ENCODE measurements around the gene AKR1E2. TPM values are rescaled to one million over a fixed set of nuclear protein-coding genes. Genes with fewer than 3 reads are reported as not detected.

Gene AKR1E2
- total and polyA plus RNA-seq, 2 experiments from 2014 or later = 5.2 to 16.0 TPM

- H3F3A ChIP-seq (ENCODE audit: insufficient read depth) = peaks cover 27% of the 10 kb centered on the region
- H3K9ac ChIP-seq = peak overlapping the region; percentile 42; the same call in 1 of the 2 replicates
- peak overlapping the region; percentile 78 for H2AFZ ChIP-seq
- no peaks in the 10 kb centered on the region for H3K27me3 ChIP-seq (replicated peaks; ENCODE audit: insufficient read depth)
- DNase-seq = peak; percentile 97
- H4K20me1 ChIP-seq (ENCODE audit: insufficient read depth) = no peaks in the 10 kb centered on the region
- in situ Hi-C loops (cut with MboI) = loop anchor here (10.0 to 25.0 kb wide), 3 partner anchors 245 to 763 kb away; partner anchors contain the start of gene AKR1C3
- H3K9me3 ChIP-seq (ENCODE audit: low read depth) = no peaks in the 10 kb centered on the region
- 0 out of 2 replicates have a peak overlapping the region, but pooled peaks have one; percentile 25 for H3K27ac ChIP-seq
- H3K36me3 ChIP-seq (ENCODE audit: low read depth) = no peaks in the 10 kb centered on the region
- H3K4me2 ChIP-seq (ENCODE audit: unreplicated experiment) = peak overlapping the region; percentile 46
- no peak overlapping the region for H3K4me3 ChIP-seq
- no peaks in the 10 kb centered on the region for H3K79me2 ChIP-seq (ENCODE audit: insufficient read depth)
- 2% methylated on average over 12 of the region's 12 CpGs for WGBS, 2 experiments (ENCODE audit: low coverage in 1 of 2, low lambda C conversion rate in 2 of 2, missing lambda C conversion rate in 2 of 2)
- no peaks in the 10 kb centered on the region for H3K9me2 ChIP-seq (ENCODE audit: insufficient read depth)
- peaks cover 24% of the 10 kb centered on the region for H3K4me1 ChIP-seq (ENCODE audit: insufficient read depth)
- TF ChIP-seq EZH2phosphoT487 (IDR thresholded peaks at IDR 0.05; ENCODE audit: insufficient read depth, low read depth) (no peak), EZH2 (IDR thresholded peaks at IDR 0.05; ENCODE audit: insufficient read depth, poor library complexity, severe bottlenecking) (no peak)
Observed at GRCh38 chr10:4849555-4850242, 23.7 kb downstream of the AKR1E2 start.

- no peaks in the 10 kb centered on the region for H3K36me3 ChIP-seq (ENCODE audit: low read depth)
- no peak for TF ChIP-seq EZH2phosphoT487 (IDR thresholded peaks at IDR 0.05; ENCODE audit: insufficient read depth, low read depth)
- no peak for TF ChIP-seq EZH2 (IDR thresholded peaks at IDR 0.05; ENCODE audit: insufficient read depth, poor library complexity, severe bottlenecking)
- H3K4me2 ChIP-seq (ENCODE audit: unreplicated experiment) = no peak overlapping the region
- H3K4me1 ChIP-seq (ENCODE audit: insufficient read depth) = peaks cover 24% of the 10 kb centered on the region
- no peaks in the 10 kb centered on the region for H3K27me3 ChIP-seq (replicated peaks; ENCODE audit: insufficient read depth)
- no peak overlapping the region for H3K4me3 ChIP-seq
- no peak for DNase-seq
- peaks cover 27% of the 10 kb centered on the region for H3F3A ChIP-seq (ENCODE audit: insufficient read depth)
- no peaks in the 10 kb centered on the region for H4K20me1 ChIP-seq (ENCODE audit: insufficient read depth)
- H2AFZ ChIP-seq = peak overlapping the region; percentile 78
- no peak overlapping the region for H3K27ac ChIP-seq
- H3K79me2 ChIP-seq (ENCODE audit: insufficient read depth) = no peaks in the 10 kb centered on the region
- 82 to 83% methylated on average over 7 of the region's 7 CpGs for WGBS, 2 experiments (ENCODE audit: low coverage in 1 of 2, low lambda C conversion rate in 2 of 2, missing lambda C conversion rate in 2 of 2)
- H3K9me3 ChIP-seq (ENCODE audit: low read depth) = no peaks in the 10 kb centered on the region
- no peaks in the 10 kb centered on the region for H3K9me2 ChIP-seq (ENCODE audit: insufficient read depth)
- in situ Hi-C loops (cut with MboI) = loop anchor here (10.0 kb wide), 1 partner anchor 244 kb away; the partner anchor contains the start of gene AKR1C3
- H3K9ac ChIP-seq = peak overlapping the region; percentile 28; the same call in 1 of the 2 replicates
Observed at GRCh38 chr10:4850397-4850796, 24.4 kb downstream of the AKR1E2 start.

- Histone ChIP-seq H3K36me3 (ENCODE audit: low read depth) (no peaks in the 10 kb centered on the region), H3K9me3 (ENCODE audit: low read depth) (no peaks in the 10 kb centered on the region), H3K27ac (no peak overlapping the region), H4K20me1 (ENCODE audit: insufficient read depth) (no peaks in the 10 kb centered on the region), H3K4me1 (ENCODE audit: insufficient read depth) (peaks cover 24% of the 10 kb centered on the region), H3K9me2 (ENCODE audit: insufficient read depth) (no peaks in the 10 kb centered on the region), H3K4me2 (ENCODE audit: unreplicated experiment) (no peak overlapping the region), H3K79me2 (ENCODE audit: insufficient read depth) (no peaks in the 10 kb centered on the region), H3K9ac (no peak overlapping the region), H3F3A (ENCODE audit: insufficient read depth) (peaks cover 27% of the 10 kb centered on the region), H3K27me3 (replicated peaks; ENCODE audit: insufficient read depth) (no peaks in the 10 kb centered on the region), H3K4me3 (no peak overlapping the region), H2AFZ (no peak overlapping the region)
- in situ Hi-C loops (cut with MboI) = loop anchor here (10.0 kb wide), 1 partner anchor 244 kb away; the partner anchor contains the start of gene AKR1C3
- TF ChIP-seq EZH2phosphoT487 (IDR thresholded peaks at IDR 0.05; ENCODE audit: insufficient read depth, low read depth) (no peak), EZH2 (IDR thresholded peaks at IDR 0.05; ENCODE audit: insufficient read depth, poor library complexity, severe bottlenecking) (no peak)
- WGBS, 2 experiments (ENCODE audit: low coverage in 1 of 2, low lambda C conversion rate in 2 of 2, missing lambda C conversion rate in 2 of 2) = 72 to 79% methylated on average over 5 of the region's 5 CpGs
- no peak for DNase-seq
Observed at GRCh38 chr10:4851176-4851575, 25.2 kb downstream of the AKR1E2 start.

GRCh38 chr10:4851846-4852245, 25.8 kb downstream of the AKR1E2 start:
- H4K20me1 ChIP-seq (ENCODE audit: insufficient read depth) = no peaks in the 10 kb centered on the region
- no peak for DNase-seq
- WGBS, 2 experiments (ENCODE audit: low coverage in 1 of 2, low lambda C conversion rate in 2 of 2, missing lambda C conversion rate in 2 of 2) = 40 to 42% methylated on average over 6 of the region's 6 CpGs
- TF ChIP-seq EZH2 (IDR thresholded peaks at IDR 0.05; ENCODE audit: insufficient read depth, poor library complexity, severe bottlenecking) = no peak
- H3F3A ChIP-seq (ENCODE audit: insufficient read depth) = peaks cover 24% of the 10 kb centered on the region
- no peaks in the 10 kb centered on the region for H3K9me3 ChIP-seq (ENCODE audit: low read depth)
- H3K27me3 ChIP-seq (replicated peaks; ENCODE audit: insufficient read depth) = no peaks in the 10 kb centered on the region
- no peak overlapping the region for H3K9ac ChIP-seq
- no peak overlapping the region for H3K4me2 ChIP-seq (ENCODE audit: unreplicated experiment)
- H3K79me2 ChIP-seq (ENCODE audit: insufficient read depth) = no peaks in the 10 kb centered on the region
- in situ Hi-C loops (cut with MboI) = loop anchor here (10.0 kb wide), 1 partner anchor 243 kb away; the partner anchor contains the start of gene AKR1C3
- H3K4me1 ChIP-seq (ENCODE audit: insufficient read depth) = peaks cover 22% of the 10 kb centered on the region
- no peaks in the 10 kb centered on the region for H3K9me2 ChIP-seq (ENCODE audit: insufficient read depth)
- no peak overlapping the region for H3K4me3 ChIP-seq
- no peaks in the 10 kb centered on the region for H3K36me3 ChIP-seq (ENCODE audit: low read depth)
- 0 out of 2 replicates have a peak overlapping the region, but pooled peaks have one; percentile 17 for H2AFZ ChIP-seq
- H3K27ac ChIP-seq = no peak overlapping the region

Measured in GM23248 (cell line).